A549 (cell line): ENCODE data around the gene DNAH11.

Source experiments
- BHLHE40 ChIP-seq: IDR thresholded peaks from 2 replicates; pipeline ENCODE4 v1.6.1; 2012; ENCODE audit warnings: low read depth, low read length, inconsistent platforms
- CEBPB ChIP-seq, 2 experiments: fragments of >200 bp in 1 of 2; sonication (Bioruptor Twin) in 1 of 2; formaldehyde crosslinking in 1 of 2; IDR thresholded peaks; 2 replicates each; pipeline ENCODE4 v1.6.1; 2012 to 2016
- CTCF ChIP-seq: fragments of >200 bp; sonication (Bioruptor Twin); formaldehyde crosslinking; IDR thresholded peaks from 3 replicates; pipeline ENCODE4 v1.5.1; 2016
- ELK1 ChIP-seq: fragments of 150-350 bp; IDR thresholded peaks from 2 replicates; pipeline ENCODE4 v1.6.1; 2014; ENCODE audit warnings: low read depth, mild to moderate bottlenecking, low read length
- MAX ChIP-seq: IDR thresholded peaks from 2 replicates; pipeline ENCODE4 v1.6.1; 2012
- POLR2A ChIP-seq: IDR thresholded peaks from 2 replicates; pipeline ENCODE4 v1.6.1; 2012; ENCODE audit warnings: mild to moderate bottlenecking, low read length
- RAD21 ChIP-seq, 2 experiments: fragments of >200 bp in 1 of 2; sonication (Bioruptor Twin) in 1 of 2; formaldehyde crosslinking in 1 of 2; IDR thresholded peaks in 1 of 2; conservative IDR thresholded peaks in 1 of 2; 2 replicates in 1 of 2; 3 replicates in 1 of 2; pipeline ENCODE4 v1.6.1; 2012 to 2018; ENCODE audit warnings: inconsistent platforms in 1 of 2
- REST ChIP-seq: fragments of 200-600 bp; sonication (generic); IDR thresholded peaks from 2 replicates; pipeline ENCODE4 v1.6.1; 2016; ENCODE audit warnings: antibody characterized with exemption, mild to moderate bottlenecking, moderate library complexity
- USF2 ChIP-seq: fragments of 450-650 bp; IDR thresholded peaks from 2 replicates; pipeline ENCODE4 v1.6.1; 2014; ENCODE audit warnings: antibody characterized with exemption

- TF ChIP-seq MAX (no peak), BHLHE40 (no peak), CEBPB (IDR thresholded peaks at IDR 0.05) (no peak), REST (no peak), USF2 (no peak), CTCF (no peak), ELK1 (no peak), RAD21 (conservative IDR thresholded peaks at IDR 0.05 in 1 of 2, IDR thresholded peaks at IDR 0.05 in 1 of 2) (no peak), POLR2A (no peak)
Measured at GRCh38 chr7:21938463-21938862, 395.6 kb downstream of the DNAH11 start.
